ENCODE data around the gene ACSM2B.

ACSM2B gene

GRCh38 chr16:20614186-20615141 is 38.3 kb upstream of the ACSM2B start:
- H3K27me3 ChIP-seq (ENCODE audit: low read depth, low read length): peaks cover 57% of the 10 kb centered on the region
- no peaks in the 10 kb centered on the region for H3K36me3 ChIP-seq (replicated peaks; ENCODE audit: low read depth, low read length)
- no peak overlapping the region for H2AFZ ChIP-seq (ENCODE audit: low read depth, low read length)
- TF ChIP-seq EZH2phosphoT487 (IDR thresholded peaks at IDR 0.05; ENCODE audit: low read depth) (no peak), CTCF (IDR thresholded peaks at IDR 0.05; ENCODE audit: low read depth, low read length) (no peak)
- no peaks in the 10 kb centered on the region for H3K9me3 ChIP-seq (ENCODE audit: insufficient read depth, low read length)
- no peaks in the 10 kb centered on the region for H3K79me2 ChIP-seq (ENCODE audit: low read length)
- H3K4me2 ChIP-seq (ENCODE audit: low read length): no peak overlapping the region
- no peak overlapping the region for H3K9ac ChIP-seq (ENCODE audit: low read length)
- no peaks in the 10 kb centered on the region for H3K4me1 ChIP-seq (ENCODE audit: low read length)
- no peaks in the 10 kb centered on the region for H4K20me1 ChIP-seq (ENCODE audit: insufficient read depth, low read length)
- H3K27ac ChIP-seq (ENCODE audit: low read length): no peak overlapping the region
- H3K4me3 ChIP-seq (ENCODE audit: low read length): no peak overlapping the region

- no peak overlapping the region for H3K4me3 ChIP-seq (ENCODE audit: low read length)
- H4K20me1 ChIP-seq (ENCODE audit: insufficient read depth, low read length): no peaks in the 10 kb centered on the region
- no peak for TF ChIP-seq EZH2phosphoT487 (IDR thresholded peaks at IDR 0.05; ENCODE audit: low read depth)
- TF ChIP-seq CTCF (IDR thresholded peaks at IDR 0.05; ENCODE audit: low read depth, low read length): no peak
- H3K9ac ChIP-seq (ENCODE audit: low read length): no peak overlapping the region
- no peaks in the 10 kb centered on the region for H3K4me1 ChIP-seq (ENCODE audit: low read length)
- H3K27me3 ChIP-seq (ENCODE audit: low read depth, low read length): peaks cover 63% of the 10 kb centered on the region
- no peaks in the 10 kb centered on the region for H3K79me2 ChIP-seq (ENCODE audit: low read length)
- no peak overlapping the region for H3K27ac ChIP-seq (ENCODE audit: low read length)
- H2AFZ ChIP-seq (ENCODE audit: low read depth, low read length): no peak overlapping the region
- H3K36me3 ChIP-seq (replicated peaks; ENCODE audit: low read depth, low read length): no peaks in the 10 kb centered on the region
- no peak overlapping the region for H3K4me2 ChIP-seq (ENCODE audit: low read length)
- no peaks in the 10 kb centered on the region for H3K9me3 ChIP-seq (ENCODE audit: insufficient read depth, low read length)
Observed at GRCh38 chr16:20613481-20614185, 37.5 kb upstream of the ACSM2B start.

GRCh38 chr16:20612551-20613480 is 36.6 kb upstream of the ACSM2B start:
- no peaks in the 10 kb centered on the region for H3K4me1 ChIP-seq (ENCODE audit: low read length)
- H3K4me2 ChIP-seq (ENCODE audit: low read length): no peak overlapping the region
- H3K36me3 ChIP-seq (replicated peaks; ENCODE audit: low read depth, low read length): no peaks in the 10 kb centered on the region
- H4K20me1 ChIP-seq (ENCODE audit: insufficient read depth, low read length): no peaks in the 10 kb centered on the region
- no peak for TF ChIP-seq CTCF (IDR thresholded peaks at IDR 0.05; ENCODE audit: low read depth, low read length)
- no peak overlapping the region for H3K9ac ChIP-seq (ENCODE audit: low read length)
- H2AFZ ChIP-seq (ENCODE audit: low read depth, low read length): no peak overlapping the region
- H3K9me3 ChIP-seq (ENCODE audit: insufficient read depth, low read length): no peaks in the 10 kb centered on the region
- H3K27ac ChIP-seq (ENCODE audit: low read length): no peak overlapping the region
- H3K27me3 ChIP-seq (ENCODE audit: low read depth, low read length): peaks cover 66% of the 10 kb centered on the region
- H3K79me2 ChIP-seq (ENCODE audit: low read length): no peaks in the 10 kb centered on the region
- H3K4me3 ChIP-seq (ENCODE audit: low read length): no peak overlapping the region
